ENCODE data around the gene OPTC.

DNA sequence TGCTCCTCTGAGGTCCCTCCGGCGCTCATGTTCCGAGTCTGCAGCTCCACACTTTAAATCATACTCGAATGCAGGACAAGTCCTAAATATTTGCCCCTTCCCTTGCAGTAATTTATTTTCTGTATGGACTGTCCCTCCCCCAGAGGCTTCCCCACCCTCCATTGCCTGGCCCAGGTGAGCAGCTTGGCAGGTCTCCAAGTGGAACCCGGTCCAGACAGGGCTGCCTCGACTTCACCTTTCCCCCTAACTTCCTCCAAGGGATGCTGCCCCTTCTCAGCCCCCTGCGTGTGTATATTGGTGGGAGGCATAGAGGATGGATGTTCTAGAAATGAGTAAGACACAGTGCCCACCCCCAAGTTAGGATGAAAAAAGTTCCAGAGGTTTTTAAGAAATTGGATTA lies 5.4 kb upstream of the OPTC start:
- TF ChIP-seq GATA2 (IDR thresholded peaks at IDR 0.05; ENCODE audit: low read depth, low read length): no peak
- no peak for TF ChIP-seq GATA3 (IDR thresholded peaks at IDR 0.05; ENCODE audit: low read depth, low read length)
